Endothelial cell (in vitro differentiated cells): ENCODE results near the gene C8A. TPM values are rescaled to one million over a fixed set of nuclear protein-coding genes. Genes with fewer than 3 reads are reported as not detected.

Experiments
- DNase-seq: peaks from one replicate; pipeline ENCODE4 v3.0.0; 2021; ENCODE audit warnings: low spot score
- H3K27ac Mint-ChIP-seq: one replicate; pipeline ENCODE4 v1.8.0; 2021; ENCODE audit warnings: mixed read lengths, inconsistent platforms; ENCODE audit not compliant: unreplicated experiment
- H3K27me3 Mint-ChIP-seq: one replicate; pipeline ENCODE4 v1.8.0; 2021; ENCODE audit warnings: mild to moderate bottlenecking, moderate library complexity, mixed read lengths, inconsistent platforms; ENCODE audit not compliant: unreplicated experiment
- H3K36me3 Mint-ChIP-seq: one replicate; pipeline ENCODE4 v1.8.0; 2021; ENCODE audit warnings: mild to moderate bottlenecking, low read depth, mixed read lengths, inconsistent platforms; ENCODE audit not compliant: unreplicated experiment
- H3K4me1 Mint-ChIP-seq: one replicate; pipeline ENCODE4 v1.8.0; 2021; ENCODE audit warnings: mild to moderate bottlenecking, mixed read lengths, inconsistent platforms; ENCODE audit not compliant: unreplicated experiment
- H3K4me3 Mint-ChIP-seq: one replicate; pipeline ENCODE4 v1.8.0; 2021; ENCODE audit warnings: mild to moderate bottlenecking, mixed read lengths, inconsistent platforms; ENCODE audit not compliant: unreplicated experiment
- H3K9me3 Mint-ChIP-seq: one replicate; pipeline ENCODE4 v1.8.0; 2021; ENCODE audit warnings: mixed read lengths, inconsistent platforms; ENCODE audit not compliant: unreplicated experiment
- total RNA-seq: library from RNA; stranded (reverse); fragmentation: NEBNext Ultra II Directional; extraction: Animal tissue kit (Norgen Biotek cat#: 25700); gene quantifications from one replicate; pipeline ENCODE4 v1.2.1, GENCODE V29; 2021; ENCODE audit not compliant: unreplicated experiment
- TF ChIP-seq, protein P1 (sequence below): fragments of 200-600 bp; sonication (generic); IDR thresholded peaks from one replicate; pipeline ENCODE4 v1.5.0; 2021; ENCODE audit warnings: antibody characterized with exemption; ENCODE audit not compliant: unreplicated experiment

Gene C8A
- total RNA-seq, 1 donor from 2014 or later, result not detected

DNA sequence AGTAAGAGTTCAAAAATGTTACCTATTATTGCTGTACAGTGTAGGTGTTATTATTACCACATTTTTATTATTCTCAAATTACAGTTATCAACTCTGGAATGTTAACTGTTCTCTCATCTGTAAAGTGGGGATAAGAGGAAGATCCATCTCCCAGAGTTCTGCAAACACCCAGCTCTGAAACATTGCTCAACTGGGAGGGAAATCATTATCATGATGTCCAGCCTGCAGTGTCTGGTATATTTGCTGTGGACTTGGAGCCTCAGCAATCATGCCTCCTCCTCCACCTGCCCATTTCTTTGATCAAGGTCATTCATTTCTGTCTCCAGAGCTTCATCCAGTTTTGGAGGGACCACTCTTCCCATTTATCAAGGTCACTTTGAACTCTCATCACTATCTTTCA lies 39.4 kb downstream of the C8A start:
- Mint-ChIP-seq H3K27ac (no peak overlapping the region), H3K4me3 (no peak overlapping the region), H3K36me3 (no peaks in the 10 kb centered on the region), H3K4me1 (no peaks in the 10 kb centered on the region), H3K9me3 (no peaks in the 10 kb centered on the region), H3K27me3 (peaks cover 1% of the 10 kb centered on the region)
- TF ChIP-seq, protein P1, sequence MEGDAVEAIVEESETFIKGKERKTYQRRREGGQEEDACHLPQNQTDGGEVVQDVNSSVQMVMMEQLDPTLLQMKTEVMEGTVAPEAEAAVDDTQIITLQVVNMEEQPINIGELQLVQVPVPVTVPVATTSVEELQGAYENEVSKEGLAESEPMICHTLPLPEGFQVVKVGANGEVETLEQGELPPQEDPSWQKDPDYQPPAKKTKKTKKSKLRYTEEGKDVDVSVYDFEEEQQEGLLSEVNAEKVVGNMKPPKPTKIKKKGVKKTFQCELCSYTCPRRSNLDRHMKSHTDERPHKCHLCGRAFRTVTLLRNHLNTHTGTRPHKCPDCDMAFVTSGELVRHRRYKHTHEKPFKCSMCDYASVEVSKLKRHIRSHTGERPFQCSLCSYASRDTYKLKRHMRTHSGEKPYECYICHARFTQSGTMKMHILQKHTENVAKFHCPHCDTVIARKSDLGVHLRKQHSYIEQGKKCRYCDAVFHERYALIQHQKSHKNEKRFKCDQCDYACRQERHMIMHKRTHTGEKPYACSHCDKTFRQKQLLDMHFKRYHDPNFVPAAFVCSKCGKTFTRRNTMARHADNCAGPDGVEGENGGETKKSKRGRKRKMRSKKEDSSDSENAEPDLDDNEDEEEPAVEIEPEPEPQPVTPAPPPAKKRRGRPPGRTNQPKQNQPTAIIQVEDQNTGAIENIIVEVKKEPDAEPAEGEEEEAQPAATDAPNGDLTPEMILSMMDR, result no peak
- DNase-seq, result no peak

DNA sequence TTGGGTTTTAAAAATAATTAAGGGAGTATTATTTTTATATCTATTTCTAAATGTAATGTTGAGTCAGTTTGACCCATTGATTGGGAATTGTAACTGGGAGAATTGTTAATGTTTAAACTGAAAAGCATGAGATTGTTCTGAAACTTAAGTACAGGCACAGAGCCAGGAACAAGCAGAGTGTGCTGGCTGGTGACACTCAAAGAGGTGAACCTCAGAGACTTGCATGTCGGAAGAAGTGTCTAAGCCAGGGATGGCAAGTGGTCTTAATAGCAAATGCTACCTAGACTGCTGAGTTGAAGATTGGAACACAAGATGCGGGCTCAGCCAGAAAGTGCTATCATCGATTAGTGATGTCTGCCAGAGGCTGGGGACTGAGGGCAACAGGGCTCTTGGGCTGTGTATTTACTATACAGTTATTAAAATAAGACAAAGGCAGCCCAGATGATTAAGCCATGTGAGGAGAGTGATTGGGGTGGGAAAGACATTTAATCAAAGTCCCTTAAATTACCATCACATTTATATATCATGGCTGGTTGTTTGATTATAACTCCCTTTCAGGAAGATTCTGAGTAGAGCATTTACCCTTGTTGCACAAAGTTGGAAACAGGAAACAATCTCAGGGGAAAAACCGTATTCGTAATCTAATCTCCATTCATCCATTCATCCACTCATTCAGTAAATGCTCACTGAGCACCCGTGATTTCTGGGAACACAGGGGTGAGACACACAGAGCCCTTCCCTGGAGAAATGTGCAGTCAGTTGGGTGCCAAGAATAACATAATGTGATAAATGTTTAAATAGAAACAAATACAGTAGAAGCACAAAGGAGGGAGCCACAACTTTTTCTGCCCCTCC lies 42.8 kb downstream of the C8A start:
- Mint-ChIP-seq H3K4me3 (no peak overlapping the region), H3K36me3 (no peaks in the 10 kb centered on the region), H3K27me3 (peaks cover 1% of the 10 kb centered on the region), H3K4me1 (no peaks in the 10 kb centered on the region), H3K27ac (no peak overlapping the region), H3K9me3 (no peaks in the 10 kb centered on the region)
- no peak for DNase-seq
- TF ChIP-seq, protein P1, result no peak

DNA sequence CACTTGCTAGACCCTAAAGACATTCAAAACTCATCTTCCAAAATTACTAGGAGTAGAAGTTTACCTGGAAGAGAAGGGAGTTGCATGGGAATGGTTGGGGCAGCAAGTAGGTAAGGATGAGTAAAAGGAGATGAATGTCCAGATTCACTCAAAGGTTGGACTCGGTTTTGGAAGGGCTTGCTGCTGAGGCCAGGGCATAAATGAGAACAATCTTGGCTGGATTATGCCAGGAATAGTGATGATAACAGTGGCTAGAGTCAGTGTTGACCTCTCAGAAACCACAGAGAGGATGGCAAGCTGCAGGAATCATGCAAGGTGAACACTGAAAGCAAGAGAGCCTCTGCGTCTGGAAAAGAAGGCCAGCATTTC lies 43.4 kb downstream of the C8A start:
- Mint-ChIP-seq H3K36me3 (no peaks in the 10 kb centered on the region), H3K27me3 (peaks cover 1% of the 10 kb centered on the region), H3K27ac (no peak overlapping the region), H3K9me3 (no peaks in the 10 kb centered on the region), H3K4me3 (no peak overlapping the region), H3K4me1 (no peaks in the 10 kb centered on the region)
- TF ChIP-seq, protein P1, result no peak
- DNase-seq, result no peak

DNA sequence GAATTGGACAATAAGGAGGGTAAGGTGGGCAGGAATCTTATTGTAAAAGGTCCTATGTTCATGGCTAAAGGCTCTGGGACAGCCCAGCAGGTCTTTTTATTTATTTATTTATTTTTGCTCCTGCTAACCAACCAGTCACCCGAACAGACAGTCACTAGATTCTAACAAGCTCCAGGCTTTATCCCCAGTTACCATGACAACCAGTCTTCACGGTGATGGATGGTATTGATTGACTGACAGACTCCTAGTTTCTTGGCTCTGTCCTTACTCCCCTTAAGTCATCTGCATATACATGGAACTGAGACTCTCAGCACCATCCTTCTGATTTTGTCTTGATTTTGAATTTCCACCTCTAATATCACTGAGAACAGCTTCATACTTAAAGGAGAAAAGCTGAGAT lies 44.3 kb downstream of the C8A start:
- peaks cover 1% of the 10 kb centered on the region for H3K27me3 Mint-ChIP-seq

DNA sequence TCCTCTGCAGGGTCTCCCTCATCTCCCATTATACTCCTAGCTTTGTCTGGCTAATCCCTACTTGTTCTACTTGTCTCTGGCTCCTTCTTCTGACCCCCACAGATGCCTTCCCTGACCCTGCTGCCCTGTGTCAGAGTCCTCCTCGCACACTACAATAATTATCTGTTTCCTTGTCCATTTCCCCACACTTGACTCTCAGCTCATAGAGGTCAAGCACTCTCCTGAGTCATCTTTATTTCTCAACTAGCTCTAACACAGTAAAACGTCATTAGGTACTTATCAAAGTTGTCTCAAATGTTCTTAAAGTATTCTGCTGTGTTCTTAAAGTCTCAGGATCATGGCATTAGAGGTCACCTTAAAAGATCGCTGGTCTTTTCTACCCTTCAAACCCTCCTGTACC lies 47.1 kb downstream of the C8A start:
- no peak overlapping the region for H3K4me3 Mint-ChIP-seq
- TF ChIP-seq, protein P1, result no peak
- no peaks in the 10 kb centered on the region for H3K9me3 Mint-ChIP-seq
- no peak for DNase-seq
- H3K27ac Mint-ChIP-seq, result no peak overlapping the region
- no peaks in the 10 kb centered on the region for H3K36me3 Mint-ChIP-seq
- H3K27me3 Mint-ChIP-seq, result peaks cover 1% of the 10 kb centered on the region
- no peaks in the 10 kb centered on the region for H3K4me1 Mint-ChIP-seq

More for the DNA sequence above, 44.3 kb downstream of the C8A start:
- TF ChIP-seq, protein P1, result no peak
- DNase-seq, result no peak
- no peaks in the 10 kb centered on the region for H3K36me3 Mint-ChIP-seq
- no peak overlapping the region for H3K27ac Mint-ChIP-seq
- no peaks in the 10 kb centered on the region for H3K9me3 Mint-ChIP-seq
- H3K4me1 Mint-ChIP-seq, result no peaks in the 10 kb centered on the region
- H3K4me3 Mint-ChIP-seq, result no peak overlapping the region
